Measurements from ENCODE around the gene KRT28.

DNA sequence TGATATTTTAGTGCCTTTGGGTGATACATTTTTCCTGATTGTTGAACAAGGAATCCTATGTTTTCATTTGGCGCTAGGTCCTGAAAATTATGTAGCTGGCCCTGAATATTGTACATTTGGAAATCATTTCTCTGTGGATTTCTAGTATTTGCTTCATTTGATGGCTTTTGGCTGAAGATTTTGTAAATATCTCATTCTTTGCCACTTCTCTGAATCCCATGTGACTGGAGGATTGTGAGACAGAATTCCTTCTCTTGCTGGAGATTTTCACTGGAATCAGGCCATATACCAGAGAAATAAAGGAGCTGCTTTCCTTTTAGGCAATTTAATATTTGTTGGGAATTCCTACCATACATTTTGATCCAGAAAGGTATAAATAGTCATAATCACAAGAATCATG is 8.6 kb downstream of the KRT28 start:
- TF ChIP-seq CTCF (IDR thresholded peaks at IDR 0.05; ENCODE audit: low read depth, low read length) (no peak), EZH2phosphoT487 (IDR thresholded peaks at IDR 0.05; ENCODE audit: low read depth) (no peak)
